GM08714 (cell line): Measurements from ENCODE around the gene PCA3.
"Not testable (repeated sequence)": the region's sequence is repeated elsewhere in the genome, so short reads cannot be mapped to it uniquely, and the experiment has no call there.

Source experiments
- H3K4me3 ChIP-seq: fragments of 200-500 bp; sonication (Bioruptor generic); 2 replicates; pipeline ENCODE4 v1.5.1; 2014; ENCODE audit warnings: mild to moderate bottlenecking, low read length, inconsistent platforms
- ZNF274 ChIP-seq: IDR thresholded peaks from 2 replicates; pipeline ENCODE4 v1.6.1; 2012; ENCODE audit warnings: mild to moderate bottlenecking, low read depth, low read length

Gene PCA3

GRCh38 chr9:76741524-76741923, 22.7 kb upstream of the PCA3 start:
- no peak for TF ChIP-seq ZNF274

GRCh38 chr9:76742890-76743289, 21.3 kb upstream of the PCA3 start:
- not testable (repeated sequence) for H3K4me3 ChIP-seq

More at GRCh38 chr9:76741524-76741923, 22.7 kb upstream of the PCA3 start:
- H3K4me3 ChIP-seq, result no peak overlapping the region

GRCh38 chr9:76743931-76744330, 20.3 kb upstream of the PCA3 start:
- no peak overlapping the region for H3K4me3 ChIP-seq
- no peak for TF ChIP-seq ZNF274

- no peak for TF ChIP-seq ZNF274
- H3K4me3 ChIP-seq, result no peak overlapping the region
Measured at GRCh38 chr9:76744336-76744735, 19.9 kb upstream of the PCA3 start.

- H3K4me3 ChIP-seq, result no peak overlapping the region
- TF ChIP-seq ZNF274, result no peak
Measured at GRCh38 chr9:76751001-76751400, 13.2 kb upstream of the PCA3 start.

GRCh38 chr9:76756268-76756640, 8.0 kb upstream of the PCA3 start:
- no peak overlapping the region for H3K4me3 ChIP-seq
- no peak for TF ChIP-seq ZNF274

GRCh38 chr9:76756941-76757673, 7.1 kb upstream of the PCA3 start:
- H3K4me3 ChIP-seq, result no peak overlapping the region
- TF ChIP-seq ZNF274, result no peak

GRCh38 chr9:76758476-76758875, 5.8 kb upstream of the PCA3 start:
- TF ChIP-seq ZNF274, result no peak
- H3K4me3 ChIP-seq, result no peak overlapping the region

- TF ChIP-seq ZNF274, result no peak
- H3K4me3 ChIP-seq, result no peak overlapping the region
Measured at GRCh38 chr9:76759732-76760131, 4.5 kb upstream of the PCA3 start.

GRCh38 chr9:76761448-76761847, 2.8 kb upstream of the PCA3 start:
- TF ChIP-seq ZNF274, result no peak
- no peak overlapping the region for H3K4me3 ChIP-seq

- no peak overlapping the region for H3K4me3 ChIP-seq
- TF ChIP-seq ZNF274, result no peak
Measured at GRCh38 chr9:76766126-76766525, 1.9 kb downstream of the PCA3 start.

- H3K4me3 ChIP-seq, result no peak overlapping the region
Measured at GRCh38 chr9:76772686-76773445, 8.6 kb downstream of the PCA3 start.

GRCh38 chr9:76784881-76785280, 20.6 kb downstream of the PCA3 start:
- TF ChIP-seq ZNF274, result no peak

More at GRCh38 chr9:76772686-76773445, 8.6 kb downstream of the PCA3 start:
- no peak for TF ChIP-seq ZNF274

GRCh38 chr9:76785501-76785900, 21.3 kb downstream of the PCA3 start:
- H3K4me3 ChIP-seq, result no peak overlapping the region
- TF ChIP-seq ZNF274, result no peak

More at GRCh38 chr9:76784881-76785280, 20.6 kb downstream of the PCA3 start:
- H3K4me3 ChIP-seq, result no peak overlapping the region

GRCh38 chr9:76787677-76788076, 23.4 kb downstream of the PCA3 start:
- no peak overlapping the region for H3K4me3 ChIP-seq
- TF ChIP-seq ZNF274, result no peak
